Caco-2 (cell line): ENCODE data around the gene SIRT7. TPM values are rescaled to one million over a fixed set of nuclear protein-coding genes. Genes with fewer than 3 reads are reported as not detected.

Source experiments
- BruUV-seq: library from RNA; stranded (reverse); fragments of 400-500 nt; replicated peaks from 2 replicates; lab custom pipeline; 2021; lab: Mats Ljungman, UMichigan
- CTCF ChIA-PET: fragments of 300-600 bp; sonication (Branson Sonifier 250); formaldehyde crosslinking; loops from one replicate; lab custom pipeline; 2022; ENCODE audit warnings: antibody characterized with exemption; lab: Charles Lee
- POLR2A ChIA-PET: fragments of 300-600 bp; sonication (Branson Sonifier 250); formaldehyde crosslinking; loops from one replicate; lab custom pipeline; 2022; ENCODE audit warnings: antibody characterized with exemption; lab: Charles Lee
- DNase-seq, 2 experiments: peaks; one replicate each; pipeline versions ENCODE4 v3.0.0 to v3.0.0-alpha.2; 2020 to 2022
- H3K27me3 ChIP-seq: replicated peaks from 2 replicates; pipeline ENCODE4 v1.6.0; 2011; ENCODE audit warnings: low read length; ENCODE audit not compliant: control insufficient read depth, insufficient read depth
- H3K36me3 ChIP-seq: 2 replicates; pipeline ENCODE4 v1.5.1; 2011; ENCODE audit warnings: low read length; ENCODE audit not compliant: control insufficient read depth, insufficient read depth
- H3K4me1 ChIP-seq: fragments of 250-450 bp; sonication (Bioruptor Pico); 2 replicates; pipeline ENCODE4 v1.5.1; 2020; ENCODE audit warnings: mild to moderate bottlenecking
- H3K4me3 ChIP-seq: 2 replicates; pipeline ENCODE4 v1.5.1; 2011; ENCODE audit warnings: low read depth, mild to moderate bottlenecking, control low read depth, low read length
- H3K9me3 ChIP-seq: fragments of 250-450 bp; sonication (Bioruptor Pico); 2 replicates; pipeline ENCODE4 v1.5.1; 2020; ENCODE audit warnings: mild to moderate bottlenecking, moderate library complexity
- H3K27ac Mint-ChIP-seq: one replicate; pipeline ENCODE4 v1.8.0; 2022; ENCODE audit warnings: mixed read lengths; ENCODE audit not compliant: unreplicated experiment
- H3K27me3 Mint-ChIP-seq: one replicate; pipeline ENCODE4 v1.8.0; 2022; ENCODE audit warnings: mixed read lengths; ENCODE audit not compliant: insufficient read depth, unreplicated experiment
- H3K36me3 Mint-ChIP-seq: one replicate; pipeline ENCODE4 v1.8.0; 2022; ENCODE audit warnings: mild to moderate bottlenecking, mixed read lengths; ENCODE audit not compliant: insufficient read depth, unreplicated experiment
- H3K4me1 Mint-ChIP-seq: one replicate; pipeline ENCODE4 v1.8.0; 2022; ENCODE audit warnings: low read depth, mixed read lengths; ENCODE audit not compliant: unreplicated experiment
- H3K4me3 Mint-ChIP-seq: one replicate; pipeline ENCODE4 v1.8.0; 2022; ENCODE audit warnings: mild to moderate bottlenecking, moderate library complexity, mixed read lengths; ENCODE audit not compliant: unreplicated experiment
- H3K9me3 Mint-ChIP-seq: one replicate; pipeline ENCODE4 v1.8.0; 2022; ENCODE audit warnings: mixed read lengths; ENCODE audit not compliant: unreplicated experiment
- intact Hi-C: fragments of 100-400 bp; cut with micrococcal nuclease; formaldehyde crosslinking; loops from one replicate; pipeline ENCODE4 v1.10.0; 2022; ENCODE audit not compliant: unreplicated experiment
- total RNA-seq: library from RNA; stranded (reverse); gene quantifications from 2 replicates; pipeline ENCODE4 v1.2.3, GENCODE V29; 2022
- TF ChIP-seq, protein P1 (sequence below), 2 experiments: fragments of 200-600 bp in 1 of 2; IDR thresholded peaks; 1 replicate in 1 of 2; 2 replicates in 1 of 2; pipeline versions ENCODE4 v1.5.1 to v1.8.0; 2011 to 2022; ENCODE audit warnings: antibody characterized with exemption in 1 of 2, control low read depth in 1 of 2, inconsistent platforms in 1 of 2, low read depth in 1 of 2, low read length in 1 of 2, mild to moderate bottlenecking in 1 of 2, moderate library complexity in 1 of 2; ENCODE audit not compliant: insufficient read depth in 1 of 2, severe bottlenecking in 1 of 2, unreplicated experiment in 1 of 2

Gene SIRT7
- total RNA-seq, 1 experiment from 2014 or later: 55.6 TPM

DNA sequence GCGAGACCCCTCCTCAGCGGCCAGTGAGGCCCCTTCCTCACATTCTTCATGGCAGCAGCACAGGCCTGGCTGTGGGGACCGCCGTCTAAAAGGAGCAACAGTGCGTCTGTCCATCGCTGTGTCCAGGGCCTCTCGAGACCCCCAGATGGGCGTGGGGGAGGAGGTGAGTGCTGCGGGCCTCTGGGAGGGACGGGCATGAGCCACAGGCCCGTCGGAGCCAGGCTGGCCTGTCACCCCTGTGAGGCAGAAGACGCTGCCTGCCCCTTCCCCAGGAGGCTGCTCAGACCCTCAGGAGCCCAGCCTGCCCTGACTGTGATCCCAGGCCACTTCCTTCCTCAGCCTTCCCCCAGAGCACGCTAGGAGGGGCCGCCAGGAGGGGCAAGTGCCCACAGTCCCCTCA is 21.2 kb upstream of the SIRT7 start:
- no peaks in the 10 kb centered on the region for H3K27me3 ChIP-seq
- Mint-ChIP-seq H3K4me1 (peaks cover 5% of the 10 kb centered on the region), H3K9me3 (no peaks in the 10 kb centered on the region), H3K27me3 (no peaks in the 10 kb centered on the region), H3K27ac (no peak overlapping the region), H3K4me3 (no peak overlapping the region), H3K36me3 (peaks cover 40% of the 10 kb centered on the region)
- peaks cover 3% of the 10 kb centered on the region; the same call in 1 of the 2 replicates for H3K36me3 ChIP-seq
- CTCF ChIA-PET: no interaction called here
- TF ChIP-seq, protein P1, sequence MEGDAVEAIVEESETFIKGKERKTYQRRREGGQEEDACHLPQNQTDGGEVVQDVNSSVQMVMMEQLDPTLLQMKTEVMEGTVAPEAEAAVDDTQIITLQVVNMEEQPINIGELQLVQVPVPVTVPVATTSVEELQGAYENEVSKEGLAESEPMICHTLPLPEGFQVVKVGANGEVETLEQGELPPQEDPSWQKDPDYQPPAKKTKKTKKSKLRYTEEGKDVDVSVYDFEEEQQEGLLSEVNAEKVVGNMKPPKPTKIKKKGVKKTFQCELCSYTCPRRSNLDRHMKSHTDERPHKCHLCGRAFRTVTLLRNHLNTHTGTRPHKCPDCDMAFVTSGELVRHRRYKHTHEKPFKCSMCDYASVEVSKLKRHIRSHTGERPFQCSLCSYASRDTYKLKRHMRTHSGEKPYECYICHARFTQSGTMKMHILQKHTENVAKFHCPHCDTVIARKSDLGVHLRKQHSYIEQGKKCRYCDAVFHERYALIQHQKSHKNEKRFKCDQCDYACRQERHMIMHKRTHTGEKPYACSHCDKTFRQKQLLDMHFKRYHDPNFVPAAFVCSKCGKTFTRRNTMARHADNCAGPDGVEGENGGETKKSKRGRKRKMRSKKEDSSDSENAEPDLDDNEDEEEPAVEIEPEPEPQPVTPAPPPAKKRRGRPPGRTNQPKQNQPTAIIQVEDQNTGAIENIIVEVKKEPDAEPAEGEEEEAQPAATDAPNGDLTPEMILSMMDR (IDR thresholded peaks at IDR 0.05; ENCODE audit: insufficient read depth in 1 of 2, low read depth in 1 of 2, low read length in 1 of 2, severe bottlenecking in 1 of 2, unreplicated experiment in 1 of 2): no peak
- POLR2A ChIA-PET: no interaction called here
- intact Hi-C loops: no loop called here
- BruUV-seq: no TSS peak
- H3K4me3 ChIP-seq: no peak overlapping the region
- H3K4me1 ChIP-seq: peaks cover 4% of the 10 kb centered on the region; the same call in 1 of the 2 replicates
- no peak for DNase-seq
- no peaks in the 10 kb centered on the region for H3K9me3 ChIP-seq

DNA sequence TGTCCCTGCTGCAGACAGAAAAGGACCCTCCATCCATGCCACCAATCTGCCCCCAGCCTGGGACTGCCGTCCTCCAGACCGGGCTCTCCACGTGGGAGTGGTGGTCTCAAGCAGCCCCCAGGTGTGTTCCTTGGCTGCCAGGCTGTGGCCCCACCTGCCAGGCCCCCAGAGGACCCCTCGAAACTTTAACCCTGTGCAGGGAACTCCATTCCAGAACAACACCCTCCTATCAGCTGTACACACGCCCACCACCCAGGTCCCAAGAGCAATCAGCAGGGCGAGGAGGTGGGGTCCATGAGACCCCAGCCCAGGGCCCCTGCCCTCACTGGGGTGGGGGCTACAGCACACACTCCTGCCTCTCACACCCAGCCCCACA is 17.7 kb upstream of the SIRT7 start:
- peak overlapping the region; percentile 94 for H3K4me3 Mint-ChIP-seq
- H3K36me3 ChIP-seq: peaks cover 3% of the 10 kb centered on the region; the same call in 1 of the 2 replicates
- POLR2A ChIA-PET: interaction anchor here (0.8 kb wide), 1 partner anchor 9 kb away, joined by 4 read pairs; no protein-coding TSS in a partner anchor
- H3K27me3 Mint-ChIP-seq: no peaks in the 10 kb centered on the region
- H3K9me3 Mint-ChIP-seq: no peaks in the 10 kb centered on the region
- H3K36me3 Mint-ChIP-seq: peaks cover 67% of the 10 kb centered on the region
- CTCF ChIA-PET: interaction anchor here (0.6 to 0.8 kb wide), 2 partner anchors 8 to 25 kb away, joined by 3 to 5 read pairs; no protein-coding TSS in a partner anchor
- H3K27ac Mint-ChIP-seq: peak overlapping the region; percentile 92
- TF ChIP-seq, protein P1 (IDR thresholded peaks at IDR 0.05; ENCODE audit: insufficient read depth in 1 of 2, low read depth in 1 of 2, low read length in 1 of 2, severe bottlenecking in 1 of 2, unreplicated experiment in 1 of 2): no peak
- DNase-seq: no peak
- H3K27me3 ChIP-seq: no peaks in the 10 kb centered on the region
- intact Hi-C loops: no loop called here
- peaks cover 12% of the 10 kb centered on the region for H3K4me1 Mint-ChIP-seq
- H3K4me3 ChIP-seq: peak overlapping the region; percentile 15; the same call in 1 of the 2 replicates
- BruUV-seq: no TSS peak
- no peaks in the 10 kb centered on the region for H3K4me1 ChIP-seq
- H3K9me3 ChIP-seq: no peaks in the 10 kb centered on the region

- intact Hi-C loops: no loop called here
Measured at GRCh38 chr17:81934850-81935708, 17.1 kb upstream of the SIRT7 start.

More at GRCh38 chr17:81934850-81935708, 17.1 kb upstream of the SIRT7 start:
- H3K27me3 Mint-ChIP-seq: no peaks in the 10 kb centered on the region
- peaks cover 3% of the 10 kb centered on the region; the same call in 1 of the 2 replicates for H3K36me3 ChIP-seq
- CTCF ChIA-PET: interaction anchor here (0.6 kb wide), 1 partner anchor 9 kb away, joined by 5 read pairs; no protein-coding TSS in a partner anchor
- no peak overlapping the region for H3K27ac Mint-ChIP-seq
- TF ChIP-seq, protein P1 (IDR thresholded peaks at IDR 0.05; ENCODE audit: insufficient read depth in 1 of 2, low read depth in 1 of 2, low read length in 1 of 2, severe bottlenecking in 1 of 2, unreplicated experiment in 1 of 2): no peak
- H3K9me3 Mint-ChIP-seq: no peaks in the 10 kb centered on the region
- no peaks in the 10 kb centered on the region for H3K4me1 ChIP-seq
- H3K4me3 ChIP-seq: no peak overlapping the region
- DNase-seq: no peak
- BruUV-seq: no TSS peak
- POLR2A ChIA-PET: no interaction called here
- peaks cover 12% of the 10 kb centered on the region for H3K4me1 Mint-ChIP-seq
- no peaks in the 10 kb centered on the region for H3K27me3 ChIP-seq
- no peaks in the 10 kb centered on the region for H3K9me3 ChIP-seq
- peak overlapping the region; percentile 94 for H3K4me3 Mint-ChIP-seq
- H3K36me3 Mint-ChIP-seq: peaks cover 67% of the 10 kb centered on the region
